ENCODE results near the gene PKP1.

PKP1 gene

DNA sequence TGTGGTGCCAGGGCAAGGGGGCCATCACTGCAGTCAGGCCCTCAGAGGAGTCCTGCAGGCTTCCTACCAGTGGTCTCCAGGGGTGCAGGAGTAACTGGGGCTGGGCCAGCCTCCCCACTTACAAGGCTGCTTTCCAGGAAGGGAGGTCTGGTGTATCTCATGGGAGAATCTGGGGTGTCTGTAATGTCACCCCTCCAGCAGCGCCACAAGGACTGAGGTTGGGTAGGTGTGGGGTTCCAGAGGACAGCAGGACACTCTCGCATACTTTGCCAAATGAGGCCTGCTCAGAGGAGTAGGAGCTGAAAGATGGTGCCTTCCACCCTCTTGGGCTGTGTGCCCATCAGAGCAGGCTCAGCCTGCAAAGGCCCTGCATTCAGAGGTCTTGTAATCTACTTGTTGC, 47.2 kb downstream of the PKP1 start:
- DNase-seq (ENCODE audit: low read depth), result no peak

DNA sequence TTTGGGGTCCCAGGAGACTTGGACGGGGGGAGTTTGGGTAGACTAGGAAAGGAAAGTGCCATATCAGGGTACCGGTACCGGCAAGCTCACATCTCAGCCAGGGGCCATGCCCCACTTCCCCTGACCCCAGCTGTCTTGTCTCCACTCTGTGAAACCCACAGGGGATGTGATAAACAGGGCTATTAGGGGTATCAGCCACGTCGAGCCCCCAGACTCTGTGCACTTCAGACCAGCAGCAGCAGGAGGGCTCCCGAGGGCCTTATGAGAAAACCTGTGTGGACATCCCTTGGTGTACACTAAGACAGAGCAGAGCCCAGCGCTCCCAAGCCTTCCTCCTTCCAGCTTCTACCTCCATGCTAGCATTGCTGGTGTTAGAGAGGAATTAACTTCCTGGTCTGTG, 47.9 kb downstream of the PKP1 start:
- DNase-seq (ENCODE audit: low read depth), result no peak

DNA sequence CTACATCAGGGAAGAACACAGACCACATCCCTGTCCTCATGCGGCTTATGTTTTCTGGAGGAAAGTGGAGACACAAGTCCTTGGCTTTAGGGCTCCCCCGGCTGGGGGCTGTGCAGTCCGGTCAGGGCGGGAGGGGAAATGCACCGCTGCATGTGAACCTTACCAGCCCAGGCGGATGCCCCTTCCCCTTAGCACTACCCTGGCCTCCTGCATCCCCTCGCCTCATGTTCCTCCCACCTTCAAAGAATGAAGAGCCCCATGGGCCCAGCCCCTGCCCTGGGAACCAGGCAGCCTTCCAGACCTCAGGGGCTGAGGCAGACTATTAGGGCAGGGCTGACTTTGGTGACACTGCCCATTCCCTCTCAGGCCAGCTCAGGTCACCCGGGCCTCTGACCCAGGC, 48.7 kb downstream of the PKP1 start:
- no peak for DNase-seq (ENCODE audit: low read depth)

DNA sequence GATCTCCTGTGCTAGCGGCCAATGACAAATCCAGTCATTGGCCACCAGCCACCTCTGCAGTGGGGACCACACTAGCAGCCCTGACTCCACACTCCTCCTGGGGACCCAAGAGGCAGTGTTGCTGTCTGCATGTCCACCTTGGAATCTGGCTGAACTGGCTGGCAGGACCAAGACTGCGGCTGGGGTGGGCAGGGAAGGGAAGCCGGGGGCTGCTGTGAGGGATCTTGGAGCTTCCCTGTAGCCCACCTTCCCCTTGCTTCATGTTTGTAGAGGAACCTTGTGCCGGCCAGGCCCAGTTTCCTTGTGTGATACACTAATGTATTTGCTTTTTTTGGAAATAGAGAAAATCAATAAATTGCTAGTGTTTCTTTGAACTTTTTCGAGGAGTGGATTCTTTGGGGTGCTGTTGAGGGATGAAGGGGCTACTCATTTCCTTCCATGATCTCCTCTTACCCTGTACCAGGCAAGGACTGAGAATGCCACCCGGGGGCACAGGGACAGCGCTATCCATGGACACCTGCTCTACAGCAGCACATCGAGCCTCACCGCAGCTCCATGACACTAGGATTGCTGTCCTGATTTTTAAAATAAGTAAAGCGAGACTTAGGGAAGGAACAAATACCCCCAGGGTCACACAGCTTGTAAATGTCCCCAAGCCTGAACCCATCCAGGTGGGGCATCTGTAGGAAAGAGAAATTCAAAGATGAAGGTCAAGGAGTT, 49.5 kb downstream of the PKP1 start:
- DNase-seq (ENCODE audit: low read depth), result no peak

DNA sequence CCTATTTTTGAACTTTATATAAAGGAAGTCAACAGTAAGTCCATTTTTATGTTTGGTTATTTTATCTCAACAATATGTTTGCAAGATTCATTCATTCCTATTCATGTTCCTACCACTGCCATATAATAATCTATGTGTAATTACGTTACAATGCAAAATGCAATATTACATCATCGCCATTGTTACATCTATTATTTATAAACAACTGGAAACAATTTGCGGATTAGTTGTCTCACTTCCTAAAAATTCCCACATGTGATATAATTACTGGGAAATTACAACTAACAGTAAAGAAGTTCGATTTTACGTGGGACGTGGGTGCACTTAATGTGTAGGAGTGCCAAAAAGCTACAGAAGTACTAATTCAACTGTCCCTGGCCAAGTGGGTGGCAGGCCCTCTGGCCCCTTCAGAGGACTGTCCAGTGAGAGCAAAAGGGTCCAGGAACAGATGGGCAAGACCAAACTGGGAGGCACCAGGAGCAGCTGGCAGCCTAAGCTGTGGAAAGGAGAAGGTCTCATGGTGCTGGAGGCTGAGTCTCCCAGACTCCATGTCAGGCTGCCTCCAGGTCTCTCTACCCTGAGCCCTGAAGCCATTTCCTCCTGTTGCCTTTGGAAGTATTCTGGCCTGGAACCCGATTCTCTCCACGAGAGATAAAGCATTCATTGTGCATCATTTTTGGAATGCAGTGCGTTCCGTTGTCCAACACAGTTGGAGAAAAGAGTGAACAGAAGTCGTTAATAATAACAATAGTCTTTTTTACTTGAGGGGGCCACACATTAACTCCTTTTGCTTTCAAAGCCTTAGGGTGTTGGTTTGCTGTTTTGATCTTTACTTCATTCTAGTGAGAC, 51.2 kb downstream of the PKP1 start:
- no peak for DNase-seq (ENCODE audit: low read depth)

DNA sequence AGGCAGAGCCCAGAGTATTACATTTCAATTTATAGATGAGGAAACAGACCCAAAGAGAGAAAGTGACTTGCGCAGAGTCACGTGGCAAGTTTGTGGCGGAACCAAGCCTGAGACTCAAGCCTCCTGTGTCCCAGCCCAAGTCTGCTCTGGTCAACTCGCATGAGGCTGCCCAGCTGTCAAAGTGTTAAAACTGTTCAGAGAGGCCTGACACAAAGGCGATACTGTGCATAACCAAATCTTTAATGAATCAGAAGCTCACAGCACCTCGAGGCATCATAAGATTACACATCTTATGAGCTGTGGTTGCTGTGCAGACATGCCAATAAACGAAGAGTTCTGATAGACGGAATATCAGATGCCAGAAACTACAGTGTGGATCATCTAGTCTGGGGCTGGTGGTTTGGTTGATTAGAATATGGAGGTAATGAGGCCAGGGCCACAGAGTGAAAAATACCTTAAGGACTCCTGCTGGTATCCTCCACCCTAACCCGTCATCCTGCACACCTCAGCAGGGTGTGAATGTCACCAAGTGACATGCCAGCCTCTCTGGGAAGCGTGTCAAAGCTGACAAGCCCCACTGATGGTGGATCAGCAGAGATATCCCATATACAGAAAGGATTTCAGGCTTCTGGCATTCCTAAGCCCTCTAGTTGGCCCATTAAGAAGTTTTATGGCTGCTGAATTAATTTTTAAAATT, 52.0 kb downstream of the PKP1 start:
- DNase-seq (ENCODE audit: low read depth), result no peak

DNA sequence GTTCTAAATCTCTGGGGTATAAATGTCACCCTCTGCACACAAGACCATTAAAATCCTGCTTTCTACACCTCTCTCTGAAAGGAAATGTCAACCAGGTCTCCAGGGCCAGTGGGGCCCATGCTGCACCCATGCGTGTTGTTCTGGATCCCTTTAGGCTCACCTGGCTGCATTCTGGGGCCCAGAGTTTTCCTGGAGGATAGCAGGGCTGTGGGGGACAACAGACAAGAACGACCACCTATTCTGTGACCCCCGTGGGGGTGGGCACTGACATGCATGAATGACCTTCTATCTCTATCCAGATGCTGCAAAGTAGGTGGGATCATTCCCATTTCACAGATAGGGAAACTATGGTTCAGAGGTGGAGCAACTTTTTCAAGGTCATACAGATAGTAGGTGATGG, 52.6 kb downstream of the PKP1 start:
- no peak for DNase-seq (ENCODE audit: low read depth)

DNA sequence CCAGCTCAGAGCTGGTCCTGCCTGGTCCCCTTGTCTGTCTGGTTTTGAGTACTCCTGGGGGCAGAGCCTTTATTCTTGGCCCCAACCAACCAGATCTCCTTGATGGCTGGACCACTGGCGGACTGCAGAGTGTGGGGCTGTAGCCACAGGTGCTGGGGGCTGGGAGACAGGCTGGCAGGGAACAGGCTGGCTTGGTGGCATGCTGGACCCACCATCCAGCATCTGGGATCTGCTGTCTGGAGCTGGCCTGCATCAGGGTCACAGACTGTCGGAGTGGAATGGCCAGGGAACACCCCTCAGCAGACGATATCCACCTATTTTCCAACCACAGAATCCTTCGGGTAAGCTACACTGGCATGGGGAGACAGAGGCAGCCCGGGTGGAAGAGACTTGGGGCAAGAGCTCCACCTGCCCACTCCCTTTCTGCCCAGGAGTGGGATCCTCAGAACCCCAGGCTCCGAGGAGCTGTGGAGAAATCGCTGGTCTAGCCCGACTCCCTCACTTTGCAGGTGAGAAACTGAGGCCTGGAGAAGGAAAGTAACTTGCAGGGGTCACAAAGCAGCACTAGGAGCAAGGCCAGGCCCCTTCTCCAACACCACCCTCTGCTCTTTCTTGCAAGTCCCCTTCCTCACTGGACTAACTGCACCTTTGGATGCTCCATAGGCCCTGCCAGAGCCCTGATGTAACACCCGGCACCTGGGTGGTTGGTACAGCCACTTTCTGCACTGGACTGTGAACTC, 53.6 kb downstream of the PKP1 start:
- no peak for DNase-seq (ENCODE audit: low read depth)

DNA sequence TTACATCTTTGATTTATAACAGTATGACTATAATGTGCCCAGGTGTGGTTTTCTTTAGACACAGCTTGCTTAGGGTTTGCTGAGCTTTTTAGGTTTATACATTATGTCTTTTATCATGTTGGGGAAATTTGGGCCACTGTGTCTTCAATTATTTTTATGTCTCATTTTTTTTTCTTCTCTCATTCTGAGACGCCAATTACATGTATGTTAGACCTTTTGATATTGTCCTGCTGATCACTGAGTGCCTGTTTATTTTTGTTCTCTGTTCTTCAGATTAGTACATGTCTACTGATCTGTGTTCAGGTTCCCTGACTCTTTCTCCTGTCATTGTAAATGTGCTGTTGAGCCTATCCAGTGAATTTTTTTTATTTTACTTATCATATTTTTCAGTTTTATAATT, 58.1 kb downstream of the PKP1 start:
- no peak for DNase-seq (ENCODE audit: low read depth)

DNA sequence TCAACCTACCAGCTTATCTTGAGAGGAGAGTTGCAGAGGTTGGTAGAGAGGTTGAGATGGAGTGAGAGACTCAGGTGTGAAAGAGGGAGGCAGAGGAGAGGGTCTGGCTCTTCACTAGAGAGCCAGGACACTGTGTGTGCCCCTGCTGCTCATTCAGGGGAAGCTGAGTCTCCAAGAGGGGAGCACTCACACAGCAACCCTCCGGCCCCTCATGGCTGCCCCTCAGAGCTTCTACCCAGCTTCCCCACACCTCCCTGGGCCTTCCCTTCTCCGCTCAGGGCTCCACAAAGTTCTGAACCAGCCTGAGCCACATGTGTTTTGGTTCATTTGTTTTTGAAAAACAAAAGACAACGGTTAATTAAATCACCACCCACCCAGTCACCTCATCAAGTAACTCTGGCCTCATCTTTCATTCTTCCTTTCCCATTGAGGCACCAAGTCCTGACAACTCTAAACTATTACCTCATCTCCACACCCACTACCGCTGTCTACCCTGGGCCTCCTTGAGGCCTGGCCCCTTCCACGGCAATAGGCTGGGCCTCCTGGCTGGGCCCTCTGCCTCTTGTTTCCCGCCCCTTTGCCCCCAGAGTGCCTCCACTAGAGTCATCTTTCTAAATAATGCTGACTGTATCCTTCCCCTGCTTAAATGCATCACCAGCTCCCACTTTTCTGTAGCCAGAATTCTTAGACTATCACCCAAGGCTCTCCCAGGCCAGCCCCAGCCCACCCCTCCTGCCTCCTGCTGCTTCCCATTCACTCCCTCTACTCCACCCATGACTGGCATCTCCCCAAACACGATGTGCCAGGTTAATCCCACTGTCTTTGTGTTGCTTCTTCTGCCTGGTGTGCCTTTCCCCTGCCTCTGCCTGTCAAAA, 61.1 kb downstream of the PKP1 start:
- no peak for DNase-seq (ENCODE audit: low read depth)

DNA sequence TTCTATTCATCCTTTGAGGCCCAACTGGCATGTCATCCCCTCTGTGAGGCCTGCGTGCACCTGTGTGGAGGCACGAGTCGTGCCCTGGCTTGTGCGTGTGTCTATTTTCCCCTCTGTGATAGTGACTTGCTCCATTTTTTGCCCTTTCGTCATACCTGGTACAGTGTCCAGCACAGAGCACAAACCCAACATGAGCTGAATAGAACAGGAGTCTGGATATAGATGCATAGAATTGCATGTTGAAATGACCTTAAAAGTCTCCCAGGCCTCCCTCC, 61.7 kb downstream of the PKP1 start:
- DNase-seq (ENCODE audit: low read depth), result no peak

DNA sequence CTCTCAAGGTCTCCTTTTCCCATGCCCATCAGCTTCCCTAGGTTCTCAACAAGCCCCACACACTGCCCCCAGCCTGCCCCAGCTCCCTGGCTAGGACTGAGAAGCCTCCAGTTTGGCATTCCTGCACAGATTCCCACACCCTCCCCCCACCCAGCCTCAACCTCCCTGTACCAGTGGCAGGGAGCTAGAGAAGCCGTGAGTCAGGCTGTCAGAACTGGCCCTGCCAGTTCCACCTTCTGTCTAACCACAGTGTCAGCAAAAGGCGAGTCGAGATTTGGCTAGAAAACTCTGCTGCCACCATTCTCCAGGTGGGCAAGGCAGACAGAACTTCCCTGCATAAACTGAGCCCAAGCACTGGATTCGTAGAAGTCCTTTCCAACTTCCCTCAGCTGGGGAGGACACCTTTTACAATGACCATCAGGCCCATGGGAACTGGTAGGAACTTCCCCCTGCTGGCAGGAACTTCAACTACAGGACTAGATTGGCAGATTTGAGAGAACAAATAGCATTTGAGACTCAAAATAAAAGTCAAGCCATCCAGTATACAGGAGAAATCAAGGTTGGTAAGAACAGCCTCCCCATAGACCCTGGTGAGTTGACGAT, 63.1 kb downstream of the PKP1 start:
- no peak for DNase-seq (ENCODE audit: low read depth)

DNA sequence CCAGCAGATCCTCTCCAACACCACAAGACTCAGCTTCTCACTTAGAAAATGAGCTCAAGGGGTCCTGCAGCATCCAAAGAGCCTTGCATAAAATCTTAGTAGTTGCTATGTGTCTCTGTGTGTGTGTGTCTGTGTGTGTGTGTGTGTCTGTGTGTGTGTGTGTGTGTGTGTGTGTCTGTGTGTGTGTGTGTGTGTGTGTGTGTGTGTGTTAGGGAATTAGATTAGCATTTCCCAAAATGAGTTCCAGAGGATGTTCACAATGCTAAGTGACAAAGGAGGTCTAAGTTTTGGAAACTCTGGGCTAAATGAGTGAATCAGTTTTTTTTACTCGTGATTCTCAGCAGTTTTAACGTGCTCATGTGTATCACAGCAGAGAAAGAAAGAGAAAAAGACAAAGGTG, 63.7 kb downstream of the PKP1 start:
- no peak for DNase-seq (ENCODE audit: low read depth)

DNA sequence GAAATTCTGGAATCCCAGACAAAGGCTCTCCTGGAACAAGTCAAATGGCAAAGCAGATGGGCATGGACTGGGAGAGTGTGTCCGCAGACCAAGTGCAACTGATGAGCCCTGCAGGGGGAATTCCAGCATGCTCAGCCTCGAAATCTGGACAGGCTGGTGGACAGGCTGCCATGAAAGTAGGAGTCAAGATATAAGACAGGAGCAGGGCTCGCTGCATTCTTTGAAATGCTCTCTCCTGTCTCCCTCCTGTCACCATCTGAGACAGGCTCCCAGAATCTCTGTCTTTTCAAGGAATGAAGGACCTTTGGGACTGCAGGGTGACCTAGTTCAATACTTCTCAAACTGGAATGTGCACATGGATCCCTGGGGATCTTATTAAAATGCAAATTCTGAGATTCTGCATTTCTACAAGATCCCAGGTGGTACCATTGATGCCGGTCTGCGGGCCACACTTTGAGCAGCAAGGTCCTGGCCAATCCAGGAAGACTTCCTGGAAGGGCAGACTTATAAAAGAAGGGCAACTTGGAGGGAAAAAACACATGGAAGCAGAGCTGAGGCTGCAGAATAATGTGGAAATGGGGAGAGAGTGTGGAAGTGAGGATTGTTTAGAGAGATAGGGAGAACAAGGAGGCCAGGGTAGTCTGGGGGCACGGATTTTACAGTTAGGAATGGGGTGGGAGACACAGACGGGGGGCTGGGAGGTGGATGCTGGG, 64.3 kb downstream of the PKP1 start:
- no peak for DNase-seq (ENCODE audit: low read depth)

DNA sequence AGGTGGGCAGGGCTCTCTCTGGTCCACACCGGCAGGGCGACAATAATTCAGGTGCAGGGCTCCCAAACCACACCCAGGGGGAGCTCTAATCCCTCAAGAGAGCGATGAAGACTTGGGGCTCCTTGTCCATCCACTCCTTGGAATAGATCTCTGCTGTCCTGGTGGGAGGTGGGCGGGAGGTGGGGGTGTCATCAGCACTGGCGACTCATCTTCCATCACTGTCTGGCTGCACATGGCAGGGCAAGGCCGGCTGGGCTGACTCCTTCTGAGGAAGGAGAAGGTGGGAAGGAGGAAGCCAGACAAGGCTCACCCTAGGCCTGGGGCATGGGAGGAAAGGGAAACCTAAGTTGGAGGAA, 64.9 kb downstream of the PKP1 start:
- DNase-seq (ENCODE audit: low read depth), result no peak

DNA sequence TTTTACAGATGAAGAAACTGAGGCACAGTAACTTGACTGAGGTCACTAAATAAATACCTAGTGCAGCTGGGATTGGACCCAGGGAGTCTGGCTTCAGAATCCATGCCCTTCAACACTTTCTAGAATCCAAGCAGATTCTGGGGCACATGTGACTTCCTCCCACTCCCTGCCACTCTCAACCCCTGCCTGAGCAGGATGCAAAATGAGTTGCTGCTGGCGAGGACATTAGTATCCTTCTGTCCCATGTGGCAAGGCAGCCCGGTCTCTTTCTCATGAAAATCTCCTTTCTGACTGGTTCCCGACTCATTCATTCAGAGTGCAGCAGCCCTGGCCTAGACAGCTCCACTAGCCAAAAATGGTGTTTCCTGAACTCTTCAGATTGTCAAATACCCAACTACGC, 65.8 kb downstream of the PKP1 start:
- no peak for DNase-seq (ENCODE audit: low read depth)

DNA sequence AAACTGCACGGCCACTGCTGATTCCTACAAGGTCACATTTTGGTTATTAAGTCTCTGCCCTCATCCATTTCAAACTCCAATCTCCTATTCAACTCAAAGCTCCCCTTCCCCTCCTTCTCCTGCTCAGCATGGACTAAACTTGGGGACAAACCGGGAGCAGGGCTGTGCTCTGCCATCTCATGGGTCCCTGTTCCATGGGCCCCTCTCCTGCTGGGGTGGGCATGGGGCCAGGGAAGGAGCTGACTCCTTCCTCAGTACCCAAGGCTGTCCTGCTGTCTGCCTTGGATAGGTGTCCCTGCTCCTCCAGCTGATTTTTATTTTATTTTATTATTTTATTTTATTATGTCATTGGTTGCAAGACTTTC, 67.0 kb downstream of the PKP1 start:
- no peak for DNase-seq (ENCODE audit: low read depth)

DNA sequence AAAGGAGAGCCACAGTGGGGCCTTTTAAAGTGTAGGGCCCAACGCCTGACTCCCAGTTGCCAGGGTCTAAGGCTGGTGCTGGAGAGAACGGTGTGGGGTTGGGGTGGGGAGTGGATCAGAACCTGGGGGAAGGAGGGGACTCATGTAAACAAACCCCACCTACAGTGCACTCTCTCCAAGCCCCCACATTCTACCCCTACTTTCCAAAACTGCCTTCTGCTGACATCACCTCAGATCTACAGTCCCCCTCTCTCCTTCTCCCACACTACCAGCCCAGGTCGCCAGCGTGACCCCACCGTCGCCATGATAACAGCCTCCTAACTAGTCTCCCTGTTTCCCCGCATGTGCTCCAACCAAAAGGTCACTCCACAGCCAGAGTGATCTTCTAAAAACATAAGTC, 67.6 kb downstream of the PKP1 start:
- no peak for DNase-seq (ENCODE audit: low read depth)

DNA sequence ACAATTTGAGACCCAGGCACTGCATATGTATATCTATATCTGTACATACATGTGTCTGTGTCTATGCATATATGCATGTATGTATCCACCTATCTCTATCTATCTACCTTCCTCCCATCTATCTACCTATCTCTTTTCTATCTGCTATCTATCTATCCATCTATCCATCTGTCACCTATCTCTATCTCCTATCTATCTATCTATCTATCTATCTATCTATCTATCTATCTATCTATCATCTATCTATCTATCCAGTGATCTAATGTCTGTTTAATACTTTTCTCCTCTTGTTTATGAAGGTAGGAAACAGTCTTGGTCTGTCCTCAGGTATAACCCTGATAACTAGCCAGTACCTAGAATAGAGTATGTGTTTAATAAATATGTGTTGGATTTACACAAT, 68.3 kb downstream of the PKP1 start:
- no peak for DNase-seq (ENCODE audit: low read depth)

DNA sequence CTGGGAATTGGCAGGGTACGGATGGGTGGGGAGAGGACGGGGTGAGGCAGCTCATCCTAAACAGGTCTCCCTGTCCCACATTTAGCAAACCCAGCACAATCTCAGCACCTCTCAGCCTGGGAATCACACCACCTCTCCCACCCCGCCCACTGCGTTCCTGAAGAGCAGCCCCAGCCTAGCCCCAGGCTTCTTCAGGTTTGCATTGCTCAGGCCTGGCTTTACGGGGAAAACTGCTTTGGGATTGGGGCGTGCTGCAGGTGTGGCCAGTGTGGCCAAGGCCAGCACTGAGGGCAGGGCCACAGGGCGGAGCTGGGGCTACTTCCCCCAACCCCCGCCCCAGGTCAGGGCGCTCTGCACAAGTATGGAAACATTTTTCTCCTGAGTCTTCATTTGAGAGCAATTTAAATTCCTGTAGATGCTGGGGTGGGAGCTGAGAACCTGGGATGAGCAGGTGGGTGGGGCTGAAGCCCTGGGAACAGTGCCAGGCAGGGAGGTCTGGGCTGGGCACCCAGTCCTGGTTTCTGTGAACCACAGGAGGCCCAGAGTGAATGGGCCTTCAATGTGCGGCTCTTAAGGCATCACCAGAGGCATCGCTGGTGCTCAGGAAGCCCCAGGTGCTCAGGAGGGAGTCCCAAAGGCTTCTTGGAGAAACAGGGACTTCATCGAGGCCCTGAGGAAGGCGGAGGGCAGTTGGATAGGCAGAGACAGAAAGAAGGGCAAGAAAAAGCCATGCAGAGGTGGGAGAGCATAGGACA, 70.1 kb downstream of the PKP1 start:
- no peak for DNase-seq (ENCODE audit: low read depth)

Measured in CMK (cell line).